GM18499 (cell line): ENCODE results near the gene PLXNA2.

Experiments used
- ATAC-seq: cut with Tn5 transposase; IDR thresholded peaks from one replicate; pipeline ENCODE4 v1.9.1; 2021; ENCODE audit warnings: moderate number of reproducible peaks; ENCODE audit not compliant: insufficient read depth, unreplicated experiment

Gene PLXNA2

DNA sequence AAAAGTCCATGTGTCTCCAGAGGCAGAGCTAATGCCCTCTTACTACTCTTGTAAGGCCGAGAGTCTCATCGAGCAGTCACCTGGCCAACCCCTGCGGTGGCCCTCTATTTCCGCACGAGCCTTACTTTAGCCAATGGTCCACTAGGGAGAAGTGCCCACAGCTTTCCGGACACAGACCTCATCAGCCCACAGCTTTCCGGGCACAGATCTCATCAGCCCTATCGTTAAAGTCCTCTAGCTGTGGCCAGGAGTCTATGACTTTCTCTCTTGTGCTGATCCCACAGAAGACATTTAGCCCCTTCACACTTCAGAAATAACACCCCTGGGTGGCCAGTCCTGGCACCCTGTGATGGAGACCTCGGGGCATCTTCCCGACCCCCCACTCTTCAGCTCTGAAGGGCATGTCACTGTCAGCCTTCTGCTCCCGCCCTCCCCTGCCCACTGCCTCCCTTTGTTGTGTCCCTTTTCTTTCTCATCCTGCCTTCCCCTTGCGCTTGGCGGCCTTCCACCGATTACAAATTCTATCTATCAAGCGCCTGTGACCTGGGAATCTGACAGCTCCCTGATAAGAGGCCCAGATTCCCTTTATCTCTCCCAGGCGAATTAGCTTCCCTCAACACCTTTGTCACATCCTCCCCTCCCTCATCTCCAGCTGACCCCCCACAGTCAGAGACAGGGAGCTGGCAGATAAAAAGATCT, 161.0 kb downstream of the PLXNA2 start:
- no peak for ATAC-seq

DNA sequence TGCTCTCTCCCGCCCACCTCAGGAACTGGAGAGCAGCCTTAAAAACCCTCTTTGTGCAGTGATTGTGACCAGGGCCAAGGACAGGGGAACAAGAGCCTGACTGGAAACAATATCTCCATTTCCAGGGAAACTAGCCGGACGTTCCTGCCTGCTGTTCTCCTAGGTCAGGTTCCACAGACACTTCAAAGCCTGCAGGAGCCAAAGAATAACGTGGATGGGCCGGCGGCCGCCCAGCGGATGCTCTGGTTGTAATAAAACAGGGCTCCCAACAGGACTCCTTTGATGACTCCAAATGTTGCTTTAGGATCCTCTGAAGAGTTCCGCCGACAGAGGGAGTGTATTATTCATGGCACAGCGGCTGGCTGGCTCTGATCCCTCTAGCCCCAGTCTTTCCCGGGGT, 162.2 kb downstream of the PLXNA2 start:
- no peak for ATAC-seq

DNA sequence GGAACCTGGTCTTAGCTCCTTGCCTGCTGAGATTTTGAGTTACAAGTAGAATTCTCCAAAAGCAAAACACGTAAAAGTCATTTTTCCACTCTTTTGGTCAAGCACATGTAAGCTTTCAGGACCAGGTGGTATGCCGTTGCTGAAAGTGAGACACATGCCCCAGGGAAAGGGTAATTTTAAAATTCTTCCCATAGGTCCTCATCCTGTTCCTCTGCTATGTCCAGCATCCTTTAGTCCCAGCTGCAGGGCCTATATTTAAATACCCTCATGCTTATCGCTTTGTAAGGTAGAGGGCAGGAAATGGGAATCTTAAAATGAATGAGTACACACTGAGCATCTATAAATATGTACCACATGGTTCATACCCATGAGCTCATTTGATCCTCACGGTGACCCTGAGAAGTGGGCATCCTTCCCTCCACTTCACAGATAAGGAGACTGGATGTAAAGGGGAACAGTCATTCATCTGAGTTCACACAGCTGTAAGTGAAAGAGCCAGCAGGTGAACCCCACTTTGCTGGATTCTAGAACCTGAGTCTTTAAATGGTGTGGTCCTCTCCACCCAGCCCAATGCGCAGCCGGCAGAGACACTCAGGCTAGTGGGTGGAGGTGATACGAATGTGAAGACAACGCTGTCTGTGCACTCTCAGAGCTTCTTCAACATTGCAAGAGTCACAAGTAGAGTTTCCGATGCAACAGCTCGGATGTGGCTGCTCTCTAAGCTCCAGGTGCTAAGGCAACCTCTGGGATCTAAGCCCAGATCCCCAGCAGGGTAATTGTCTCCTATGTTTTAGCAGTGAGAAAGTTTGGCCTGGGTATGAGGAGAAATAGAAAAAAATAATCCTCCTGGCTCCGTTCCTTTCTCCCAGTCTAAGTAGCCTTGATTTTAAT, 163.5 kb downstream of the PLXNA2 start:
- ATAC-seq: no peak

DNA sequence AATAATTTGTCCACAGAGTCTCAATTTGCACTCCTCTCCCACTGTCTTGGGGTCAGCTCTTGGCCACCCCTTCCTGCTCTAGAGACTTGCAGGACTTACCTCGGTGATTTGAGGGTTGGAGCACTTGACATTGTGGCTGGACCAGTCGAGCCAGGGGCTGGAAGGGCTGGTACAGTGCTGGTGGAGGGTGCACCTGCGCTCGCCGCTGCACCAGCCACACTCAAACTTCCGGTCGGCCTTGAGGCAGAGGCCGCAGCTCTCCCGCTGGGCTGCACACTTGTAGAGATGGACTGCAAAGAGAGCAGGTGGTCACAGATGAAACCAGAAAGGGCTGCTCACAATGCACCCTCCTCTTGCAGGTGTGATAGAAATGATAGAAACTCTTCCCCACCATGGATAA, 165.0 kb downstream of the PLXNA2 start:
- ATAC-seq: no peak

DNA sequence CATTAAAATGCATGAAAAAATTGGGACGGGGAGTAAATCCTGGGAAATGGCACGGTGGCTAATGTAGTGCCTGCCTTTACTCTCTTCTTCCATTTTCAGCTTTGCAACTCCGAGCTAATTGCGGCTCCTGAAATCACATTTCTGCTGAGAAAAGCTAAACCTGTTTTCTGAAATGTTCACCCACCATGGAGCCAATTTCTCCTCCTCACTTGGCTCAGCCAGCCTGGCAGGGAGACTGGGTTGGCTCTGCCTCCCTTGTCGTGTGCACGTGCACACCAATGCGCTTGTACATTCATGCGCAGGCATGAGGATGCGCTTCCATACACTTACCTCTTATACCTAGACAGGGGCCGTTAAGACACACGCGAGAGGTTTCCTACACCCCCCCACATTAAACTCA, 165.4 kb downstream of the PLXNA2 start:
- no peak for ATAC-seq

DNA sequence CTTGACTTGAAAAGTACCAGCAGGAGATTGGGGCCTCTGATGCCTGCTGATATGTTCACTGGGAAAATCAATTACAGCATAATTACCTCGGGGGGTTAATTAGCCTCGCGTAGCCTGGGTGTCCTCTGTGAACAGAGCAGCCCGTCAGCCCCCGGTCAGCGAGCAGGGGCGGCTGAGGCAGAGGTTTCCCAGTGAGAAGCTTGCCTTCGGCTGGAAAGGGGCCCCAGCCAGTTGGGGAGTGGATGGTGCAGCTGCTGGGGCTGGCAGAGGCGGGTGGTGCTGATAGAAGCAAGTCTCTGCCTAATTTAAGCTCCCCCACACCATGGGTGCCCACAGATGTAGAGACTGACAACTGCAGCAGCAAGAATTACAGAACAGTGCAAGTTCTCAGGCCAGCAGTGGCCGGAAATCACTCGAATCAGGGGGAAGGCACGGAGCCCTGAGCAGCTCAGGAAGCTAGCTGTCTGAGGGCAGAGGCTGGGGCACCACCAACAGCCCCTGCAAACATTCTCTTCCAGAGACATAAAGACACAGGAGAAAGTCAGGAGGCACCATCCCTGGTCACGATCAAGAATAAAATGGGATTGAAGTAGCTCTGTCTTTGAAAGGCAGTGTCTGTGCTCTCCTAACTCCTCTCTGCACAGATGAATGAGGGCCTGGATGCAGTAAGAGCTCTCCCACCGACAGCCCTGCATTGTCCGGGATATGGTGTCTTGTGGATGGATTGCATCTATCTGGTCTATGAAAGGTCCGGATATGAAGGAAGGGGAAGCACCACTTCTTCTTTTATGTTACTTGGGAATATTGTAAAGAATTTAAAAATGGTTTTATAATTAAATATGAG, 166.7 kb downstream of the PLXNA2 start:
- no peak for ATAC-seq

DNA sequence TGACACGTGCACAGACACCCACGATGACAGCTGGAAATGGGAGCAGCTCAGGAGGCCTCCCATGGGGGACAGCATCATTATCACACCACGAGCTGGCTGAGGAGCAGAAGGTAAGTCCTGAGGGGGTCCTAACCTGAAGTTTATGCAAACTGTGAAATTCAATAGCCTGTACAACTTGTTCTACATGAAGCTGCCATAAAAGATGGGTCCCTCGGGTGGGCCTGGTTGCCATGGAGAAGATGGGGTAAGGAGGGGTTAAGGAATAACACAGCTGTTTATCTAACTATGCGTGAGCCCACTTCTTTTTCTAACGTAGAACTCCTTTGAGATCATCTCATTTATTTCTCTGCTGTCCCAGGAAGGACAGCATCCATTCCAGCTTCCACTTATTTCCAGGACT, 169.8 kb downstream of the PLXNA2 start:
- ATAC-seq: no peak

DNA sequence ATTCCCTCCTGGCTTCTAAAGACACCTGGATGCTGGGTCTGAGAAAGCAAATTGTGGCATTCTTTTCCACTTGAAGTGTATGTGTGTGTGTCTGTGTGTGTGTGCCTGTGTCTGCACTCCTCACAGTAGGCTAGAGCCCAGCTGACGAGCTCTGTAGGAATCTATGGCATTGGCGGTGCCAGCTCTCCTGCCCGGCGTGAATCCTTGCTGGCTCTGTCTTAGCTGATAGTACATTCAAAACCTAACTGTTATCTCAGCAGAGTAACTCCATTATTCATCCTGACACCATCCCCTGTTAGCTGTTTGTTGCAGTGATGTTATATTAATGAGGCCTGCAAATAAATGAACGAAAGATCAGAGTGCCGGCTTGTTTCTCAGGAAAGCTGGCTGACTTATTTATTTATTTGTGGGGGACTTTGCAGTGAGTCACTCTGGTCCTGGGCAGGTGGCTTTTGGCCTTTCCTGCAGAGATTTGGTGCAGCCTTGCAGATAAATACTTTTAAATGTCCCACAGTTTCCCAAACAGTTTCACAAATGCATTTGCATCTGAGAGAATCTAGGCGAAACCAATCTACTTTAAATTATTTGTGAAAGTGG, 172.7 kb downstream of the PLXNA2 start:
- no peak for ATAC-seq

DNA sequence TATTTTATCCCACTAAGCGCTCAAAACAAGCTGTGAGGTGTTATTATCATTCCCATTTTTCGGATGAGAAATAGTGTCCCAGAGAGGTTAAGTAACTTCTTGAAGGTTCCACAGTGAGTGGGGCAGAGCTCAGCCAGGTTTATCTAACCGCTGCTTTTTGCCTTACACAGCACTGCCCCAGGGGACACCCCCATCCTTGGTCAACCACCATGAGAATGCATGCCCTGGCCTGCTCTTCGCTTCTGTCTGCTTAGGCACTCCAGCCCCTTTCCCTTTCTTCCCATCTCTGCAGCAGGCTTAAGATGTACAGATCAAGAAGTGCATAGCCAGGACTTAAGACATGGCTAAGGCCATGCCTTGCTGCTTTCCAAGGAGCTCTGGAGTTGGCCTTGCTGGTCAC, 174.3 kb downstream of the PLXNA2 start:
- ATAC-seq: no peak

DNA sequence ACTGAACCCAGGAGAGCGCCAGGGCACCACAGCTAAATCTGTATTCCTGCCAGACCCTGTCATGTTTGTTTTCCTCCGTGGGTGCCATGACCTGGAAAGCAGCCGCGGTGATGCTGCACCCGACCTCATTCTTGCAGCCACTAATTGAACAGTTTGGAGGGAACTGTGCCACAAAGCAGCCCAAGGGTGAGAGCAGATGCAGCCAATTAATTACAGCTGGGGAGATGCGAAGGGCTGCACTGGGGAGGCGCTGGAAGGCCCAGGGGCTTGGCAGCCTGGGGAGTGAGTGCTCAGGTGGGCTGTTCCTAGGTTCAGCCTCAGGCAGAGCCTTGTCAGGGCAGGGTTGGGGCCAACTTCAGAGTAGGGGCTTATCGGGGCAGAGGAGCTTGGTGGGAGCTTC, 174.9 kb downstream of the PLXNA2 start:
- no peak for ATAC-seq

DNA sequence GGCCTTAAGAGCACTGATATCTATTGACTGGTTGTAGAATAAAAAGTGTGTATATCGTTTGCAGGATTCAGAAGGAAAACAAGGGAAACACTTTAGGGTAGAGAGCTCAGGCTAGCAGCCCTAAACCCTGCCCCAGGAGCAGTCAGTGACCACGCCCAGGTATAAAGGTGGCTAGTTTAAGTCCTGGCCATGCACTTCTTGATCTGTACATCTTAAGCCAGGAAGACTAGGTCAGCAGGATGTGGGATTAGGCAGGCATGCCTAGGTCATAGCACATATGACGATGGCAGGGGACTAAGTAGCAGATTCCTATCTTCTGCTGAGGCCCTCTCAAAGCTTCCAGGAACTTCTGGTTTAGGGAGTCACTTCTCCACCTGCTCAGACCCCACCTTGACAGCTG, 175.3 kb downstream of the PLXNA2 start:
- ATAC-seq: no peak

DNA sequence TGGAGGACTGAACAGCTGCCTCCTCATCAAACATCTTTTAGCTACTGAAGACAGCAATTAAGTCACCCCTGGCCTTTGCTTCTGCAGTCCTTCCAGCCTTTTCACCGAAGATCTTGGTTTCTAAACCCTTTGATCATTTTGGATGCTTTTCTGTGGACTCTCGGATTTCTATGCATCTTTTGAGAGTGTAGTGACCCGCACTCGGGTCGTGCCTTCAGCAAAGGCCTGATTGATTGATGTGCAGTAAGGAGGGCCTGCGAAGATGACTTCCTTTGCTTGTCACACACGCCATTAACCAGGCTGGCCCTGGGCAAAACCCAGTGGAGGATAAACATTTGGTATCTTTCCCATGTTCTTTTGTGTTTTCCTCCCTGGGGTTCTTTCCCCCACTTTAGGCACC, 175.8 kb downstream of the PLXNA2 start:
- no peak for ATAC-seq

DNA sequence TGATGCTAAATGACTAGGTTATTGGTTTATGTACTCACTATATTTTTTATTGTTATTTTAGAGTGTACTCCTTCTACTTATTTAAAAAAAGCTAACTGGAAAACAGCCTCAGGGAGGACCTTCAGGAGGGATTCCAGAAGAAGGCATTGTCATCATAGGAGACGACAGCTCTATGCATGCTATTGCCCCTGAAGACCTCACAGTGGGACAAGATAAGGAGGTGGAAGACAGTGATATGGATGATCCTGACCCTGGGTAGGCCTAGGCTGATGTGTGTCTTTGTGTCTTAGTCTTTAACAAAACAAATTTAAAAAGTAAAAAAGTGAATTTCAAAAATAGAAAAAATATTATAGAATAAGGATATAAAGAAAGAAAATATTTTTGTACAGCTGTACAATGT, 177.6 kb downstream of the PLXNA2 start:
- ATAC-seq: no peak

DNA sequence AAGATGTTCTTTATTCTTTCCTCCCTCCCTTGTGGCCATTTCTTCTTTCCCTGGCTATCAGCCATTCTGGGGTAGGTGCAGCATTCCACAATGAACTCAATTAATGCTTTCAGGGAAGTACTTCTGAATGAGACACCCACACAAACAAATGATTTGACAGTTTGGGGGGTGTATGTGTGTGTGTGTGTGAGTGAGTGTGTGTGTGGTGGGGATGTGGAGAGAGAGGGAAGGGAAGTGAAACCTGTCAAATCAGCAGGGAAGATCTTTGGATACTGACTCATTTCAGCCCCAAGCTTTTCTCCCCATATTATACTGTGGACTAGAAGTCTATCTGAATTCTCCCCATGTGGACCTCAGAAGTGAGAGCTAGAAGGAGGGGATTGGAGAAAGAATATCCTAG, 178.3 kb downstream of the PLXNA2 start:
- no peak for ATAC-seq

DNA sequence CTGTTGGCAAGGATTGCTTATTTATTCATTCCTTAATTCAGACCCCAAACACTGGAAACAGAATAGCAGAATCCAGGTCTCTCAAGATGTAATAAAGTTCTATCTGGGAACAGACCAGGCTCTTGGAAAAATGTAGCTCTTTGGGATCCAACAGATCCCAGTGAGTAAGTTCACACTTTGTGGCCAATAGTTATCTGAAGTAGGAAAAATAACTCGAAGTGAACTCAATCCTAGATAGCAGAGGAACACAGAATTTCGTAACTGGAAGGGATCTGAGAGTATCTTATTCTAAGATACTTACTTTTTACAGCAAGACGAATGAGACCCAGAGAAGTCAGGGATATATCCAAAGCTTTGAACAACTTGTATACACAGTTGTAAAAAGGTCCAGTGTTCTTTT, 182.6 kb downstream of the PLXNA2 start:
- no peak for ATAC-seq

DNA sequence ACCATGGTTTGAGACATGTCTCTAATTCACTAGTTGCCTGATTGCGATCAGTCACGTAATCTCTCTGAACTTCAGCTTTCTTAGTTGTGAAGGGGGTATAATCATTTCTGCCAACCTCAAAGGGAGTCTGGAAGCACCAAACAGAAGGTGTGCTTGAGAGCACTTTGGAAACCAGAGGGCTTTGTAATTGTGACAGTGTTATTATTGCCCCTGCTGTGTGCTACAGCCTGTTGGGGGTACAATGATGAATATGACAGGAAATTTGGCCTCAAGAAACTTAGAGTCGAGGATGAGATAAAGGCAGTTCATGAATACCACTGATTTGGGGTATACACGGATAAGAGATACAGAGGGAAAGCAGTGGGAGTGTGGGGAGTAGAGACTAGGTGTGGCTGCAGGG, 183.1 kb downstream of the PLXNA2 start:
- ATAC-seq: no peak

DNA sequence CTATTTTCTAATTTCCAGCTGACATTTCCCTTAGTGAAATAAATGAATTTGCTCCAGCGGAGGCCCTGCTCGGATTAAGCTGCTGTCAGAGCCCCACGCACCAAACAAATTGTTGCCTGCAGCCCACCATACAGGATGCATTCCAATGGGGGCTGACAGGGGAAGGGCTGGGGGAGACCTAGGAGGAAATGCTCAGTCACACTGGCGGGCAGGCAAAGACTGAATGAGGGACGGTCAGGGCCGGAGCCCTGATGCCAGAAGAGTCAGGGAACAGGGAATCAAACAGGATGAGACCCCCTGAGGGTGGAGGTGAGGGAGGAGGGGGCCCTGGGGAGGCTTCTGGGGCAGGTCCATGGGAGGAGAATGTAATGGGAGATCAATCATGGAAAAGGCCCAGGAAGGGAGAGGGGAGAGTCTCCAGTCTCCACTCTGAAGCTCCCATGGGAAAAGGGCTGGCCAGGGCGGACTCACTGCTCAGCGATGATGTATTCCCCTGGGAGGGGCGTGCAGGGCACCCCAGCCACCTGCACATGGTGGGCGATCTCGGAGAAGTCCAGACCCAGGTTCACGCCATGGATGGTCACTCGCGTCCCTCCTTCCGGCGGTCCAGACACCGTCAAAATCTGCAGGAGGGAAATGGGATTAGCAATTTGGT, 183.8 kb downstream of the PLXNA2 start:
- ATAC-seq: no peak

DNA sequence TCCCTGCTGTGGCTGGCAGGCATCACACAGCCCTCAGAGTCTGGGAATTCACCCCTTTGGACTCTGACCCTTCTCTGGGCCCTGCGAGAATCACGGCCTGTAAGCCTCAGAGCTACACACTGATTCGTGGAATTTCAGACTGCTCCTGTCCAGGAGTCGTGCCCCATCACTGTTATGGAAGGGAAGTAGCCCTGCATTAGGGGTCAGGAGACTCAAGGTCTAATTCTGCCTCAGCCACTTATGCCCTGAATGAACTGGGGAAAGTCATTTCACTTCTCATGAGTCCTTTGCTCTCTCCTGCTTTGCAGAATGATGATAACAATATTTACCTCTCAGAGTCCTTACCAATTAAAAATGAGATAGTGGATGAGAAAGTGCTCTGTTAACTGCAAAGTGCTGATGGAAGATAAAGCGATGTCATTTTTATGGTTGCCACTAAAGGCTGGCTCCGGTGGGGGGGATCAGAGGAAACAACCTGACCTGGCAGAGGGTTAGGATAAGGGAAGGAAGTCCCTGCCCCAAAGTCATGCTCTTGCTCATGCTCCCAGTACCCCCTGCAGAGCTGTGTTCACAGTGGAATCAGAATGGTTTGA, 184.7 kb downstream of the PLXNA2 start:
- no peak for ATAC-seq

DNA sequence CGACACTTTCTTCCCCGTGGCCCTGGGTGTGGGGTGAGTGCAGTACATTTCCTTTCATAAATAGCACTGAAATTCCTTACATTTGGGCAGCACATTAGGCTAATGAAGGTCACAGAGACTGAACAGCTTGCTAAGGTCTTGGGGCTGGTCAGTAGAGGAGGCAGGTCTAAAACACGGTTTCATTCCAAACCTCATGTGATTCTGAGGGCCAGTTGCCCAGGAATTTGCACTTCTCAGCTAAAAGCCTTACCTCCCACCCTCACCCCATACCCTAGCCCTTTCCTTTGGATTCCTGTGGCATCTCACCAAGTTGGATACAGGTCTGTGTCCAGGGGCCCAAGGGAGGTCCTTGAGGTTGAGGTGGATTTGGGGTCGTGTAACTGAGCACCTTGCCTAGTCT, 185.4 kb downstream of the PLXNA2 start:
- ATAC-seq: no peak

DNA sequence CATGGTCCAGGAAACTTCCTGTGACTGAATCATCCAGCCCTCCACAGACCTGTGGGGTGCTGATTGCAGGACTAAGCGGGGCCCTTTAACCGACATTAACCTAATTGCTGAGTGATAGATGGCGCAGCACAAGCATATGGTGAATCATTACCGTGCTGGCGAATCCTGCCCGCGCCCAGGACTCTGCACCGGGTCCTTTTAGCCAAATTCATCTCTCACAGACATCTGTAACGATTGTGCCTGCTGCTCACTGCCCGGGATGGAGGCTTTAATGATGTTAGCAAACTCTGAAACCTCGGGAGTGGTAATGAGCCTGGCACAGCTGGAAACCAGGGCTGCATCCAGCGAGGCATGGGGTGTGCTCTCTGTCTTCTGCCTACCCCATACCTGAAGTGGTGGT, 185.9 kb downstream of the PLXNA2 start:
- no peak for ATAC-seq
